Measurements from ENCODE around the gene KCNIP2.

DNA sequence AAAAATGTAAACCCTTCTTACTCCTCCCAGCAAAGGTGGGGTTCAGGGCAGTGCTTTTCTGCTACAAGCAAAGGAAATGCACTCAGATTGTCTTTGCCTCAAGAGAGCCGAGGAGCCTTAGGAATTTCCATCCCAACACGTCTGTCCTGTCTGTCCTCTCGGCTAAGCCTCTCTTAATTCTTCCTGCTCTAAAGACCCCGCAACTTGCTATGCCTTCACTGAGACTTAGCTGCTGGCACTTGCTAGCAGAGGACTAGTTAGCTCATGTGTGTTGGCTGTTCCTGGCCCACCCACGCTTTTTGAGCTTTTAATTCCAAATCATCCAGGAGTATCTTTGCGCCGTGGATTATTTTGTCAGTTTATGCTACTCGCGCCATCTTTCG lies 59.9 kb downstream of the KCNIP2 start:
- TF ChIP-seq, protein P1, sequence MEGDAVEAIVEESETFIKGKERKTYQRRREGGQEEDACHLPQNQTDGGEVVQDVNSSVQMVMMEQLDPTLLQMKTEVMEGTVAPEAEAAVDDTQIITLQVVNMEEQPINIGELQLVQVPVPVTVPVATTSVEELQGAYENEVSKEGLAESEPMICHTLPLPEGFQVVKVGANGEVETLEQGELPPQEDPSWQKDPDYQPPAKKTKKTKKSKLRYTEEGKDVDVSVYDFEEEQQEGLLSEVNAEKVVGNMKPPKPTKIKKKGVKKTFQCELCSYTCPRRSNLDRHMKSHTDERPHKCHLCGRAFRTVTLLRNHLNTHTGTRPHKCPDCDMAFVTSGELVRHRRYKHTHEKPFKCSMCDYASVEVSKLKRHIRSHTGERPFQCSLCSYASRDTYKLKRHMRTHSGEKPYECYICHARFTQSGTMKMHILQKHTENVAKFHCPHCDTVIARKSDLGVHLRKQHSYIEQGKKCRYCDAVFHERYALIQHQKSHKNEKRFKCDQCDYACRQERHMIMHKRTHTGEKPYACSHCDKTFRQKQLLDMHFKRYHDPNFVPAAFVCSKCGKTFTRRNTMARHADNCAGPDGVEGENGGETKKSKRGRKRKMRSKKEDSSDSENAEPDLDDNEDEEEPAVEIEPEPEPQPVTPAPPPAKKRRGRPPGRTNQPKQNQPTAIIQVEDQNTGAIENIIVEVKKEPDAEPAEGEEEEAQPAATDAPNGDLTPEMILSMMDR (IDR thresholded peaks at IDR 0.05) = no peak
- TF ChIP-seq POLR2A (IDR thresholded peaks at IDR 0.05) (no peak), POLR2AphosphoS5 (IDR thresholded peaks at IDR 0.05) (no peak)
